ENCODE data around the gene MLYCD. TPM values are rescaled to one million over a fixed set of nuclear protein-coding genes. Genes with fewer than 3 reads are reported as not detected.

MLYCD gene
- polyA plus RNA-seq, 1 donor (not counting 4 experiments of a cell fraction or from before 2014, with no cell fraction given): 1.2 TPM

GRCh38 chr16:83887564-83887963 is 11.4 kb upstream of the MLYCD start:
- H3K27me3 ChIP-seq (ENCODE audit: control insufficient read depth, extremely low read depth, insufficient read depth, low read length): no peaks in the 10 kb centered on the region
- no peak overlapping the region for H3K4me3 ChIP-seq (ENCODE audit: control insufficient read depth in 2 of 3, extremely low read depth in 1 of 3, insufficient read depth in 2 of 3, low read depth in 1 of 3, low read length in 3 of 3)
- H4K20me1 ChIP-seq (ENCODE audit: control insufficient read depth, extremely low read depth, insufficient read depth, low read length): no peaks in the 10 kb centered on the region

GRCh38 chr16:83888672-83889044 is 10.3 kb upstream of the MLYCD start:
- no peak for FAIRE-seq
- dilution Hi-C loops (cut with MboI; ENCODE audit: extremely low pct_ligation_motif_present, low sequenced_read_pairs): no loop called here
- H3K9me1 ChIP-seq (ENCODE audit: control insufficient read depth, extremely low read depth, insufficient read depth, low read length): no peaks in the 10 kb centered on the region
- no peaks in the 10 kb centered on the region for H3K27me3 ChIP-seq (ENCODE audit: control insufficient read depth, extremely low read depth, insufficient read depth, low read length)
- H3K79me2 ChIP-seq (ENCODE audit: control insufficient read depth, insufficient read depth, low read length): no peaks in the 10 kb centered on the region
- H3K4me1 ChIP-seq (ENCODE audit: control insufficient read depth, extremely low read depth, insufficient read depth, low read length): no peaks in the 10 kb centered on the region
- H4K20me1 ChIP-seq (ENCODE audit: control insufficient read depth, extremely low read depth, insufficient read depth, low read length): no peaks in the 10 kb centered on the region
- TF ChIP-seq EZH2 (IDR thresholded peaks at IDR 0.05; ENCODE audit: low read length): no peak
- no peak for TF ChIP-seq CTCF (optimal IDR thresholded peaks at IDR 0.05 in 1 of 3, IDR thresholded peaks at IDR 0.05 in 1 of 3, conservative IDR thresholded peaks at IDR 0.05 in 1 of 3; ENCODE audit: extremely low read depth in 1 of 3, insufficient read depth in 2 of 3, low read length in 3 of 3)
- no peak overlapping the region for H3K4me2 ChIP-seq (ENCODE audit: control insufficient read depth, extremely low read depth, insufficient read depth, low read depth, low read length)
- no peak for DNase-seq (ENCODE audit: low read depth, low spot score)
- no peak overlapping the region for H3K27ac ChIP-seq (ENCODE audit: control insufficient read depth, insufficient read depth, low read length)
- no peak overlapping the region for H3K4me3 ChIP-seq (ENCODE audit: control insufficient read depth in 2 of 3, extremely low read depth in 1 of 3, insufficient read depth in 2 of 3, low read depth in 1 of 3, low read length in 3 of 3)
- H3K9me3 ChIP-seq (ENCODE audit: control insufficient read depth, low read depth, low read length): no peaks in the 10 kb centered on the region
- no peaks in the 10 kb centered on the region for H3K36me3 ChIP-seq (ENCODE audit: control insufficient read depth in 2 of 2, extremely low read depth in 1 of 2, insufficient read depth in 2 of 2, low read length in 2 of 2)
- H3K9ac ChIP-seq (ENCODE audit: control insufficient read depth, extremely low read depth, insufficient read depth, low read length): no peak overlapping the region
- H2AFZ ChIP-seq (ENCODE audit: control insufficient read depth, low read length): no peak overlapping the region

More at GRCh38 chr16:83887564-83887963, 11.4 kb upstream of the MLYCD start:
- dilution Hi-C loops (cut with MboI; ENCODE audit: extremely low pct_ligation_motif_present, low sequenced_read_pairs): no loop called here
- no peak for TF ChIP-seq CTCF (optimal IDR thresholded peaks at IDR 0.05 in 1 of 3, IDR thresholded peaks at IDR 0.05 in 1 of 3, conservative IDR thresholded peaks at IDR 0.05 in 1 of 3; ENCODE audit: extremely low read depth in 1 of 3, insufficient read depth in 2 of 3, low read length in 3 of 3)
- TF ChIP-seq EZH2 (IDR thresholded peaks at IDR 0.05; ENCODE audit: low read length): no peak
- Histone ChIP-seq H3K79me2 (ENCODE audit: control insufficient read depth, insufficient read depth, low read length) (no peaks in the 10 kb centered on the region), H3K4me1 (ENCODE audit: control insufficient read depth, extremely low read depth, insufficient read depth, low read length) (no peaks in the 10 kb centered on the region), H3K36me3 (ENCODE audit: control insufficient read depth in 2 of 2, extremely low read depth in 1 of 2, insufficient read depth in 2 of 2, low read length in 2 of 2) (no peaks in the 10 kb centered on the region), H3K9me1 (ENCODE audit: control insufficient read depth, extremely low read depth, insufficient read depth, low read length) (no peaks in the 10 kb centered on the region), H3K9ac (ENCODE audit: control insufficient read depth, extremely low read depth, insufficient read depth, low read length) (no peak overlapping the region), H3K4me2 (ENCODE audit: control insufficient read depth, extremely low read depth, insufficient read depth, low read depth, low read length) (no peak overlapping the region), H3K27ac (ENCODE audit: control insufficient read depth, insufficient read depth, low read length) (no peak overlapping the region), H2AFZ (ENCODE audit: control insufficient read depth, low read length) (no peak overlapping the region), H3K9me3 (ENCODE audit: control insufficient read depth, low read depth, low read length) (no peaks in the 10 kb centered on the region)
- FAIRE-seq (no peak), DNase-seq (ENCODE audit: low read depth, low spot score) (no peak)
